Right ventricle myocardium superior (tissue), 1 donor: ENCODE results near the gene FAM171A2. TPM values are rescaled to one million over a fixed set of nuclear protein-coding genes. Genes with fewer than 3 reads are reported as not detected.

Source experiments
- total RNA-seq: library from RNA; stranded (reverse); fragmentation: NEBNext Ultra II Directional; extraction: Animal tissue kit (Norgen Biotek cat#: 25700); gene quantifications from one replicate; pipeline ENCODE4 v1.2.1, GENCODE V29; 2021
- donor health status: DM: no; HTN: yes; CAD: no; lungs with severe emphysema.

FAM171A2 gene
- total RNA-seq, 1 donor from 2014 or later = 0.62 TPM

Other genes with a start within 250 kb of the FAM171A2 start
- 67.7 TPM for gene HDAC5, start 240.2 kb downstream of the FAM171A2 start, total RNA-seq
- gene HROB, start 221.9 kb downstream of the FAM171A2 start, total RNA-seq = 0.59 TPM
- 14.8 TPM for gene ASB16, start 193.1 kb downstream of the FAM171A2 start, total RNA-seq
- 19.6 TPM for gene TMUB2, start 176.9 kb downstream of the FAM171A2 start, total RNA-seq
- gene ATXN7L3, start 164.0 kb downstream of the FAM171A2 start, total RNA-seq = 35.7 TPM
- gene UBTF, start 144.2 kb downstream of the FAM171A2 start, total RNA-seq = 52.7 TPM
- gene SLC4A1, start 95.7 kb downstream of the FAM171A2 start, total RNA-seq = 0.30 TPM
- 0.22 TPM for gene RUNDC3A, start 55.3 kb downstream of the FAM171A2 start, total RNA-seq
- 45.0 TPM for gene SLC25A39, start 39.0 kb downstream of the FAM171A2 start, total RNA-seq
- 135 TPM for gene GRN, start 18.6 kb downstream of the FAM171A2 start, total RNA-seq
- 0.62 TPM for gene ITGA2B, start 25.8 kb upstream of the FAM171A2 start, total RNA-seq
- gene GPATCH8, start 139.6 kb upstream of the FAM171A2 start, total RNA-seq = 17.9 TPM
- gene FZD2, start 193.6 kb upstream of the FAM171A2 start, total RNA-seq = 2.6 TPM